ENCODE data around the gene TTPAL. TPM values are rescaled to one million over a fixed set of nuclear protein-coding genes. Genes with fewer than 3 reads are reported as not detected.

TTPAL gene
- total RNA-seq, 1 experiment from 2014 or later: 20.4 TPM

- Histone ChIP-seq H3K9ac (ENCODE audit: low read length) (no peak overlapping the region), H3K4me2 (ENCODE audit: low read length) (no peak overlapping the region), H4K20me1 (ENCODE audit: insufficient read depth) (no peaks in the 10 kb centered on the region), H3K27ac (ENCODE audit: low read depth, low read length) (no peak overlapping the region), H3K9me3 (ENCODE audit: control insufficient read depth in 1 of 2, insufficient read depth in 1 of 2, low read depth in 1 of 2, low read length in 2 of 2) (no peaks in the 10 kb centered on the region), H3K36me3 (ENCODE audit: control insufficient read depth in 1 of 2, insufficient read depth in 2 of 2, low read length in 2 of 2) (no peaks in the 10 kb centered on the region), H3K9me2 (ENCODE audit: insufficient read depth) (no peaks in the 10 kb centered on the region), H3K79me2 (ENCODE audit: insufficient read depth, low read length) (no peaks in the 10 kb centered on the region), H3K4me3 (replicated peaks in 1 of 2; ENCODE audit: low read depth in 1 of 2, low read length in 2 of 2) (no peak overlapping the region), H3K4me1 (ENCODE audit: control insufficient read depth in 1 of 2, insufficient read depth in 2 of 2, low read length in 2 of 2) (peaks cover 15 to 34% of the 10 kb centered on the region in 2 experiments), H2AFZ (ENCODE audit: low read depth, low read length, poor library complexity, severe bottlenecking) (no peak overlapping the region), H3K27me3 (ENCODE audit: insufficient read depth, low read length) (no peaks in the 10 kb centered on the region)
- TF ChIP-seq JUND (IDR thresholded peaks at IDR 0.05): no peak
- no peak for TF ChIP-seq FOSL1 (IDR thresholded peaks at IDR 0.05; ENCODE audit: low read depth)
- TF ChIP-seq POLR2AphosphoS5 (IDR thresholded peaks at IDR 0.05; ENCODE audit: low read depth, low read length): no peak
- TF ChIP-seq ZBTB33 (IDR thresholded peaks at IDR 0.05; ENCODE audit: extremely low read depth, insufficient replicate concordance, low read length): no peak
- TF ChIP-seq CEBPB (IDR thresholded peaks at IDR 0.05; ENCODE audit: low read depth): no peak
- no peak for TF ChIP-seq RAD21 (IDR thresholded peaks at IDR 0.05; ENCODE audit: low read depth)
- no peak for TF ChIP-seq EGR1 (IDR thresholded peaks at IDR 0.05; ENCODE audit: low read depth)
- TF ChIP-seq EZH2phosphoT487 (IDR thresholded peaks at IDR 0.05; ENCODE audit: borderline replicate concordance): no peak
- TF ChIP-seq SIN3A (IDR thresholded peaks at IDR 0.05; ENCODE audit: low read depth): no peak
- TF ChIP-seq EZH2 (IDR thresholded peaks at IDR 0.05): no peak
- intact Hi-C loops (cut with micrococcal nuclease): no loop called here
- CTCF ChIA-PET: no interaction called here
- DNase-seq (ENCODE audit: low read depth, low spot score) (no peak), ATAC-seq (no peak)
- BruUV-seq (replicated peaks): no TSS peak
- POLR2A ChIA-PET: no interaction called here
- RAD21 ChIA-PET (ENCODE audit: low non-redundant PET in 1 of 2, low total read pairs in 2 of 2, uncharacterized antibody in 2 of 2, unreplicated experiment in 2 of 2): no interaction called here
Measured at GRCh38 chr20:44528309-44528708, 52.6 kb downstream of the TTPAL start.

All from HCT116 (cell line).